HG02981 (cell line): ENCODE data around the gene SLC39A8.
"Not testable (repeated sequence)": the region's sequence is repeated elsewhere in the genome, so short reads cannot be mapped to it uniquely, and the experiment has no call there.

Experiments used
- ATAC-seq: cut with Tn5 transposase; IDR thresholded peaks from one replicate; pipeline ENCODE4 v1.9.1; 2021; ENCODE audit warnings: mild to moderate bottlenecking, moderate library complexity; ENCODE audit not compliant: unreplicated experiment

The SLC39A8 gene

DNA sequence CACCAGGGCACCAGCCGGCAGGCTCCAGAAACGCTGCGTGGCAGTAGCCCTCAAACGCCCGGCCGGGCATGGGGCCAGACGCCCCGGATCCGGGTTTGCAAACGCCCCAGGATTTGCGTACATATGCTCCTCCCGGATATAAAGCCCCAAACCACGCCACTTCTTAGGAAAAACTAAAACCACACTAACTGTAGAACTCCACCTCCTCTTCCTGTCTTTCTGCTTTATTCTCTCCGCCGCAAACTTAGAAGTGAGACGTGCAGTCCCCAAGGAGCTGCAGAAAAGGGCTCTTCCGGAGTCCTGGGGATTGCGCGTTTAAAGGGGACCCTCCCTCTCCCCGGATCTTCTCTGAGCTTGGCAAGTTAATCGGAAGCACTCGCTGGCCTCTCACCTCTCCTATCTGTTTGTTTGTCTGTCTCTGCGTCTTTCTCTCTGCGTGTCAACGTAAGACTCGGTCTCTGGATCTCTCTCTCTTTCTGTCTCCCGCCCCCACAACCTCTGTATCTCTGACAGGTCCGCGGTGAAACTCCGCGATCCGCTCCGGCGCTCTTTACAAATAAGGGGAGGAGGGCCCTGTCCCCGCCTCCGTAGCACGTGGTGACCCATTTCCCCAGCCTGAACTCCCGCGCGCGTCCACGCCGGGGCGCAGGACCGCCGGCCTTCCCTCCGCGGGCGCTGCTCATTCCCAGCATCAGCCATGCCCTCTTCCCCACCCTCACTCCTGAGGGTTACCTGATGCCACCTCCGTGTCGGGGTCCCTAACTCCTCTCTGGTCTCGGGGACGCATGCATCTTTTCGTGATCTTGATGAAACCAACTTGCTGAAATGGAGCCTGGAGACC lies at the start of gene SLC39A8:
Gene SLC39A8, minus strand, starts transcription at position 529 of the 841 bp plus-strand sequence. CDS start 820 bp downstream, outside the sequence.
- ATAC-seq: peak; percentile 82

DNA sequence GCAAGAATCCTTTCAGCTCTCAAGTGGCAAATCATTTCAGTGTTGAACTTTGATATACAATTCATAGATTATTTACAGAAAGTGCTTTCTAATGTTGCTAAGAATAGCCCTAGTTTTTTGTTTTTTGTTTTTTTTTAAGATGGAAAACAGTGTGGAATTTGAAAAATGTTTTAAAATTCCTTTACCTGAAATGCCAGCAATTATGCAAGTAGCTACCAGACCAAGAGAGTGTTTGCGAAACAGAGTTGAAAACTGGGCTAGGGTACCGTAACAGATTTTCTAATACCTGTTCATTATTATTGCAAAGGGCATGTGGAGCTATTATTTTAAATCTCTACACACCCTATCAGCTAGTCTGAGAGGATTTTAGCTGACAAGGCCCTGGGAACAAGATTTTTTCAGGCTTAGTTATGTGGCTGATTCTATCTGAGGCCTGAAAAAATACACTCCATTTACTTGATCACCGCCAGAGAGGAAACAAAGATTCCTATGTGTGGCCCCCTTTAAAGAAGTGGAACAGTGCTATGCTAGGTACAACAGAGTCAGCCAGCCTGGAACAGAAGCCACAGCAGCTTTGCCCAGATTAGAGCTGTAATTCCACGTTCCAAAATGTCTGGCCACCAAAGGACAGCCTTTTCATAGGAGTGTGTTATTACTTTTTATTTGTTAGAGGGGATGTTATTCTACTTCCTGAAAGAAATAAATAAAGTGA lies 46.9 kb upstream of the SLC39A8 start:
- no peak for ATAC-seq

DNA sequence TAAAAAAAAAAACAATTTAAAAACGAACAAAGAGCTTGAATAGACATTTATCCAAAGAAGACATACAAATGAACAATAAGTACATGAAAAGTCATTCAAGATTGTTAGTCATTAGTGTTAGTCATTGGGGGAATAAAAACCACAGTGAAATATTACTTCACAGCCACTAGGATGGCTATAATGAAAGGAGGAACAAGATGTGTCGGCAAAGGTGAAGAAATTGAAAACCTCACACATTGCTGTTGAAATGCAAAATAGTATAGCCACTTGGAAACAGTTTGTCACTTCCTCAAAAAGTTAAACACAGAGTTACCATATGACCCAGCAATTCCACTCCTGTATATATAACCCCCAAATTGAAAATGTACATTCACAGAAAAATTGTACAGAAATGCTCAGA lies 45.2 kb upstream of the SLC39A8 start:
- peak; percentile 92 for ATAC-seq

DNA sequence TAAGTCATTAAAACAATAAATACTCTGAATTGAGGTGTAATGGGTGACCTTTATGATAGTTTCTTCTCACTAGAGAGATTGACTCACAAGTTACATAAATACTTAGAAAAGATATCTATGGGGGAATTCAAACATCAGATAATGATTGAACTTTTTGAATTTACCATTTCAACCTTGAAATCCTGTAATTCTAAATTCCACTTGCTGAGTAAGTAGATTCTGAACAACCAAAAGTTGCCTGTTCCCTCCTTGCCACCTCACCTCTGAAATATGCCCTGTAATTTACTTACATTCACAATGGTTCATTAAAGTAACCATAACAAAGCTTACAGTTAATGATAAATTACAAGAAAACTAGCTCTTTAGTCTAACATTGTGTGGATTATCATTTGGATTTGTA lies 43.3 kb upstream of the SLC39A8 start:
- no peak for ATAC-seq

DNA sequence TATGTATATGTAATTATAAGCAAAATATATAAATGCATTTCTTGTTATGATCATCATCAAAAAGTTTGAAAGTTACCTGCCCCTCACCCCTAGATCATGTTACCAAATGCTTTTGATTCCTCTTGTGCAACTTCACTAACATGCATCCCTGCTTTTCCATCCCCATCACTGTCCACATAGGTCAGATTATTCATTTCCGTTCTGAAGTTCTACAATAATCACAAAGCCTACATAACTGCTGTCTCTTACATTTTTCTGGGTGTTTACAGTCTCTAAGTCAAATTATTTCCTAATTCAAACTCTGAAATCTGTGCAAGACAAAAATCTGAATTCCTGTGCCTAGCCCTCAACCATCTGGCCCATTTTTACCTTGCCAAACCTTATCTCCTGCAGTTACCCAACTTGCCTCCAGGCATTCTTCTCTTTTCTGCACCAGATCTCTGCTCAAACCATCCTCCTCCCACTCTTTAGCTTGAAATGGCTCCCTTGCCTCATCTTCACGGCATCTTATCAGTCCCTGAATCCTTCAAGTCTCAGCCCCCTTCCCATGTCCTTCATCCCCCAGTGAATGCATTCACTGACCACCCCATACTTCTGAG lies 42.4 kb upstream of the SLC39A8 start:
- ATAC-seq: no peak

DNA sequence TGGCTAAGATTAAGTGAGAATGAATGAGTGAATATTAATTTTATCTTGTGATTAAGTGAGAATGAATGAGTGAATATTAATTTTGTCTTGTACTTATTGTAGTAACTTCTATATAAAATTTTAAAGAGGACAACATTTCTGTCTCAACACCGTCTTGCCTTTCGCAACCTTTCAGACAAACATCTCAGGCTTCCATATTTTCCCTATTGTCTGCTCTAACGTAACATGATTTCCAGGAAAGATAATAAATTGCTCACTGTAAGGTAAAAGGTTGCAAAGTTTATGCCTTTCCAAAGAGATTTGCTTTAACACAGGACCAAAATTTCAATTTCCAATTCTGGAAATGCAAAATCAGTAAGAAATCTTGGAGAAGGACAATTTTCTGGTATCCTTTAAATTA lies 41.7 kb upstream of the SLC39A8 start:
- ATAC-seq: no peak

DNA sequence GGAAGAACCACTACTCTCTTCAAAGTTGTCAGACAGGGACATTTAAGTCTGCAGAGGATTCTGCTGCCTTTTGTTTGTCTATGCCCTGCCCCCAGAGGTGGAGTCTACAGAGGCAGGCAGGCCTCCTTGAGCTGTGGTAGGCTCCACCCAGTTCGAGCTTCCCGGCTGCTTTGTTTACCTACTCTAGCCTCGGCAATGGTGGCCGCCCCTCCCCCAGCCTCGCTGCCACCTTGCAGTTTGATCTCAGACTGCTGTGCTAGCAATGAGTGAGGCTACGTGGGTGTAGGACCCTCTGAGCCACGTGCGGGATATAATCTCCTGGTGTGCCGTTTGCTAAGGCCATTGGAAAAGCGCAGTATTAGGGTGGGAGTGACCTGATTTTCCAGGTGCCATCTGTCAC lies 35.0 kb upstream of the SLC39A8 start:
- not testable (repeated sequence) for ATAC-seq

DNA sequence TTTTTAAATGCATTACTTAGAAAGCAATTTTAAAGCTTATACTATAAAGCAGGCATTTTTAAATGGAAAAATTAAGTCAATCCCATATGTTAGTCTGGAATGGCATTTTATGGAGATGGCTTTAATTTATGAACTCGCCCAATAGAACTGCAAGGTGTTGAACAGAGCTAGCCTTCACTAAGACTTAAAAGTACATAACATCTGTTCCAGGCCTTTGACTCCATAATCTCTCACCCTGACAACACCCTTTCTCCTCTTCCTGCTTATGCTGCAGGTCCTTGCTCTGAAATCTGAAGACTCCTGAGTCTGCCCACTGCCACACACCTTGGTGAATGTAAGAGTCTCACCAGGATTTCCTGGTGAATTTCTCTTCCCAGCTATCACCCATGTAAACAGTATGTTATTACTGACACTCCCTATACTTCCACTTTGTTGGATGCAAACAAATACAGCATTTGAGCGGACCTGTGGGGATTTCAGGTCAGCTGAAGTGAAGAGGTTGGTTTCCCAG lies 17.7 kb upstream of the SLC39A8 start:
- no peak for ATAC-seq

DNA sequence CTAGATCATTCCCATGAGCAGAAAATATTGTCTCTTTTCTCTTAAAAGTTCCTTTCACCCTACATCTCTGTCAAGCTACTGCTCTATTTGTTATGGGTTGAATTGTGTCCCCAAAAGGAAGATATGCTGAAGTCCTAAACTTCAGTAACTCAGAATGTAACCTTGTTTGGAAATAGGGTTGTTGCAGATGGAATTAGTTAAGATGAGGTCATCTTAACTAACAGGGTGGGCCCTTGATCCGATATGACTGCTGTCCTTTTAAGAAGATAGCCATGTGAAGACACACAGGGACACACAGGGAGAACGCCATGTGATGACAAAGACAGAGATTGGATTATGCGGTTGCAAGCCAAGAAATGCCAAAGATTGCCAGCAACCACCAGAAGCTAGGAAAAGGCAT lies 12.8 kb upstream of the SLC39A8 start:
- ATAC-seq: no peak

DNA sequence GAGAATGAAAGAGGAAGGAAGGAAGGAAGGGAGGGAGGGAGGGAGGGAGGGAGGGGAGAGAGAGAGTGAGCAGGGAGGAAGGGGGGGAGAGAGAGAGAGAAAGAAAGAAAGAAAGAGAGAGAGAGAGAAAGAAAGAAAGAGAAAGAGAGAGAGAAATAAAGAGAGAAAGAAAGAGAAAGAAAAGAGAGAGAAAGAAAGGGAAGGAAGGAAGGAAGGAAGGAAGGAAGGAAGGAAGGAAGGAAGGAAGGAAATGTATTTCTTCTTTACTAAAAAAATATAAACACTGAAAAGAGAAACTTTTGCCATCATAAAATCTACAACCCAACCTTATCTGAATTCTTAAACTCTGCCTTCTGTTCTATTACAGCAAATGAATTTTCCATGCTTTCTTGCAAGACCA lies 12.4 kb upstream of the SLC39A8 start:
- not testable (repeated sequence) for ATAC-seq

DNA sequence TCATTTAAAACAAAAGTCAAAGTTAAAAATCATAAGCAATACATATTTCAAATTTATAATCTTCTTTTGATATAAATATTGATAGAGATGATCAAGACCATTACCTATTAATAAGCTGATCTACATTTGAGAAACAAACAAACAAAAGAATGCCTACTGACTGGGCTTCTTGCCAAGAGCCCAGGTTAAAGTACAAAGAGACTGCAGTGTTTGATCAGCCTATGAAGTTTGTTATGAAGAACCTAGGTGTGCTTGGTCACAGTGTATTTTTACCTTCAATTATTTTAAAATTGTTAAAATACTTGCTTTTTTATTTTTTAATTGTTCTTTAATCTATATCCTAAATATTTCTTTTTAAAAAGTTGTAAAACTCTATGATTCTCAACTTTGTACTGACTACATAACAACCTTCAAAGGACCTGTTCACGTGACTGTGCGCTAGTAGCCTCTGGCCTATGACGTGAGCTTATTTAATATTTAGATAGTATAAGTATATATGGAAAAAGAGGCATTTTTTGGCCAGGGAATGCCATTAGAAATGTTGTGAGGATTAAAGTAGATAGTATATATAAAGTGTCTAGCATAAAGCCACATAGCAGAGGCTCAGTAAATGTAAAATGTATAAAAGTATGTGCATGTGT lies 11.4 kb upstream of the SLC39A8 start:
- ATAC-seq: no peak

DNA sequence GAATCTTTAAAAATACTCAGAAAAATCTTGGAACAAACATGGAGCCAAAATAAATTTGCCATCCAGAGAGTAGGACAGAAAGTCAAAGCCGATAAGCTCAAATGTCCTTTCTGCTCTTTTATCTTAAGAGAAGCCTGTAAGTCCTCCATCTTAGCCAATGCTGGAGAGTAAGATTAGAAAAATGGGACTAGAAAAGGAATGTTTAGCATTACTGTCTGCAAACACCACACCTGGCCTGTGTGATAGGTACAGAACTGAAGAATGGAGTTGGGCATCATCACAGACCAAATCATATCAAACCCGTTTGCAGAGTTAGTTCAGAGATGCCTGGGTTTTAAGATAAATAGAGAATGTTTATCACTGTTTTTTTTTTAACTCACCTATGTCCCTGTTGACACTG lies 10.5 kb upstream of the SLC39A8 start:
- no peak for ATAC-seq

DNA sequence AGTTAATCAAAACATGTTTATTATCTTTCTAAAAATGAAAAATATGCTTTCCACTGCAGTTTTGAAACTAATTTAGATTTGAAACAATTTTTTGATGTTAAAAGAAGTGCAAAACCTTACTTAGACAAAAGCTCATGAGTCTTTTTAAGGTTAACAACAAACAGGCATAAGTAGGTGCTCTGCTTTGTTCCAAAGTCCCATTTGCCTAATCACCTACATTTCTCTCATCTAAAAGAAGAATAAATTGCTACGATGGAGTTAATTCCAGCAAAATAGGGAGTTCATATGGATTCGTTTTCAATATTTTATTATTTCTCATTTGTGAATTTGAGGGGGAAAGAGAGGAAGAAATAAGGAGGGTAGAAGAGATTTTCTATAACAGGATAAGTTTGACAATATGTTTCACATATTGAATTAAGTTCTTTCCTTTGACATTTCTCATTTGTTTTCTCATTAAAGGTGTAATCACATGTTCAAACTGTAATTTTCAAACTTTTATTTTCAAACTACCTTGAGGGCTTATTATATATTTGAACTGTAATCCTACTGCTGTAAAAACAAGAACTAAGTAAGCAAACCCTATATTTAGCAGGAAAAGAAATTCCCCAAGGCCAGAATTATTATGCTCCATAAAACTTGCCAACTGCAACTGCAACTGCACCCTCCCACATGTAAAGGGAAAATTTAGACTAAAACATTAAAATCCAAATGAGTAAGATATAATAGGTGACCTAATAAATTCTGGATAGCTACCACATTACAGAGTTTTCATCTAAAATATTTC lies 9.6 kb upstream of the SLC39A8 start:
- ATAC-seq: no peak

DNA sequence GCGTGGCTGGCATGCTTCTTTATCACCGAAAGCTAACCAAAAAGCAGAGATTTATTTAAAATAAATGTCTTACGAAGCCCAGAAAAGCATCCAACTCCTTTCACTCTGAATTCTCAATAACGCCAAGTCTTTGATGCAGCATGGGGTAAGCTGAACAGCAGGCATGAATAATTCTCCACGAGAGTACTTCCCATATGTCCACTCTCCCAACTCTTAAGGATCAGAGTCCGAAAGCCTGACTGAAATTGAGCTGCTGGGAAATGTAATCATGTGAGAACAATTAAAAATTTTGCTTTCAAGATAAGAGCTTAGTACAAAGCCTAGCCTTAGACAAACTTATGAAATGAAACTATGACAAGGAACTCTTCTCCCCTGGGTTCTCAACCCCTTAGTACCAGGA lies 7.5 kb upstream of the SLC39A8 start:
- ATAC-seq: no peak

DNA sequence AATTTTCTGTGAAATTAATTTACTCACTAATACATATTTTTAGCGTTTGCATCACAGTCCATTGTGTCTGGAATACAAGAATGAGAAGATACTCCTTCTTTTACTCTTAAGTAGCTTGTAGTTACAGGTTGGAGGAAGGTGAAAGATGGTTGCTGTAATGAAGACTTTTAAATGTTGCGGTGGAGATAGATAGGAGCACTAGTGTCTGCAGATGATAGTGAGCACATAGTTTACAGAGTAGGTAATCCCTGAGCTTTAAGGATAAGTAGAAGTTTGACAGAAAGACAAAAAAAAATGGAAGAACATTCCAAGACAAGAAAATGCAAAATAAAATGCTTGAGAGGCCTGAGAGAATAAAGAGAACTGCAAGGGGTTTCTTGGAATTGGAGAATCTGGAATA lies 5.4 kb upstream of the SLC39A8 start:
- no peak for ATAC-seq

DNA sequence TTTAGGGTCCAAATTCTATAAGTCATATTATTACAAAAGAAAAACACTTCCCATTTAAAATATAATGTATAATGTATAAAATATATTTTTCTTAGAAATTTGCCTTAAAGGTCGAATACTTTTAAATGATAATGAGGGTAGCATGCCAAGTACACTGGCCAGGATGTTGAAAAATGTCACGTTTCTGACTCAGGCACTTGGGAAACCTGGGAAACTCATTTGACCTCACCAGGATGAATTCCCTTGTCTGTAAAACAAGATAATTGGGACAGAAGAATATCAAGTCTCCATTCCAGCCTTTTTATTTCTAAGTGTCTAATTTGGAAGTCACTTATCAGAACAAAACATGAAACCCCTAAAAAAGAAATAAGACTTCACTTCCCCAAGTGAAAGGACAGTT lies 3.4 kb upstream of the SLC39A8 start:
- ATAC-seq: no peak

DNA sequence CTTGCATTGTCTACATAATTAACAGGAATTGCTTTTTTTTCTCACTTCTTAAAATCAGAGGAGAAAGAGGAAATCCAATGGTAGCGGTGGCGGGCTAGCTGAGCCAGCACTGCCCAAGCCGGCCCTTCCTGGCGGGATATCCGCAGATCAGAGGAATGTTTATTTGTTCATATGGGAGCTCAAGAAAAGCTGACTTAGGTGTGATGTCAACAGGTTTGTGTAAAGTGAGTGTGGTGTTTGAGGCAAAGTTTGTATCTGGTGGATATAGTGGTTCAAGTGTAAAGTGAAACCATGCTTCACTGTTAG lies 466 bp upstream of the SLC39A8 start:
- ATAC-seq: no peak

DNA sequence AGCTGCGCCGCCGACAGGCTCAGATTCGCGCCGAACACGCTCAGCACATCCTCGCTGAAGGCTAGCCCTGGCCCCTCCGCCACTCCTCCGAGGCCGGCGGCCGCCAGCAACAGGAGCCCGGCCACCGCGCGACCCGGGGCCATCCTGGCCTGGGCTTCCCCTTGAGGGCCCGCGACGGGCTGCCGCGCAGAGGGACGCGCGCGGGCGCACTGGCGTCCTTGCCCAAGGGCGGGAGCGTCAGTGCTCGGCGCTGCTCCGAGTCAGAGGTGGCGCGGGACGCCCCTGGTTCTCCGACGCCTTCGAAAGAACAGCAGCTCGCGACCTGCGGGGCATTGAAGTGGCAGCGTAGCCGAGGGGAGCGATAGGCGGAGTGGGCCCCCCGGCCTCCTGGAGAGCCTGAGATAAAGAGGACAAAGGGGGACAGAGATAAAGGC lies 745 bp downstream of the SLC39A8 start:
- peak; percentile 52 for ATAC-seq

DNA sequence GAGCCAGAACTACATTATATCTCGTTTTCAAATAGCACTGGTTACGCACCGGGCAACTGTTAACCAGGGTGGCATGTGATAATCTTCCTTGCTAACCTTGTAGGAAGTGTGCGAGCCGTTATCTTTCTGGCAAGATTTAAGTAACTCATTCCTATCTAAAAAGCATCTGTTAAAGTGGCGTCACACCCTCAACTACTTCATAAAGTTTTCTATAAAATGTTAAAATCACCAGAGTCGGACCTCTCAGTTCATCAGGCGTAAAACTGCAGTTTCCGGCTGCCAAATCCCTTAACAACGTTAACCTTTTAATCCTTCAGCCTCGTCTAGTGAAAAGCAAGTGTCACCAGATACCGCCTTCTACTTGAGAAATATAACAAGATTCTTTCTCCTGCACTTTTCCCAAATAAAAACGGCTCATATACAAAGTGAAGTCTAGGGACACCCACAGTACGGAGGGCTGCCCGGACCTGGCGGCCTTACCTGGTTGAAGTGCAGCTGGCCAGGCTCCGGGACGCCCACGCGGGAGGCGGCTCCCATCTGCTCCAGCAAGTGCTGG lies 1.2 kb downstream of the SLC39A8 start:
- ATAC-seq: peak; percentile 31

DNA sequence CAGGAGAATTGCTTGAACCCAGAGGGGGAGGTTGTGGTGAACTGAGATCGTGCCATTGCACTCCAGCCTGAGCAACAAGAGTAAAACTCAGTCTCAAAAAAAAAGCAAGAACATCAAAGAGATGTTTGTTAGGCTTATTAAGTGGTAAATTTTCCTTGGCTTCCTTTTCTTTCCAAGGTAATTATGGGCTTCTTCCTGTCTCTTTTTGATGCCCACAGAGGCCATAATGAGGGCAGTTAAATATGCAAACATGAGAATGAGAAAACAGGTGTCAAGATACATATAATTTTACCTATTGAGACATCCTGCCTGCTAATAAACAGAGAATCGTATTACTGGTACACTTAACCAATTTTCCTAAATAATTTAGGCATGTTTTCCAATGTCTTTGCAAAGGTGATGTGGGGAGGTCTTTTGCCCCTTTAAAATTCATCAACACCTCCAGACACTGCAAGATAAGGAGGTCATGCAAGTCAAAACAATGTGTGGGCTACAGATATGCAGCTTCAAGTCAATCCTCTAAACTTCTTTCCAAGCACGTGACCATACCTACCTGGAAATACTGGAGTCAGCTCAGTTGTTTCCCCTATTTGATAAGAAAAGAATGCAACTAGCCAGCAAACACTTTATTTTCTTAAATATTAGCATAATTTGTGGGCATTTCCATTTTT lies 2.7 kb downstream of the SLC39A8 start:
- no peak for ATAC-seq
